Stimulated activated CD8-positive, alpha-beta memory T cell treated with anti-CD3 and anti-CD28 coated beads, Interleukin-4, amount 100 ng/mL, for 4 hours (primary cell): ENCODE measurements around the gene PDIA3.
"Not testable (repeated sequence)": the region's sequence is repeated elsewhere in the genome, so short reads cannot be mapped to it uniquely, and the experiment has no call there.

Experiments
- DNase-seq, 2 donors: peaks; one replicate each; pipeline ENCODE4 v3.0.0-alpha.2; 2020; ENCODE audit warnings: low read depth in 2 of 2, low spot score in 1 of 2

Gene PDIA3

GRCh38 chr15:43815064-43815463 lies 68.8 kb downstream of the PDIA3 start:
- not testable (repeated sequence) for DNase-seq

- no peak for DNase-seq
Measured at GRCh38 chr15:43821505-43821904, 75.3 kb downstream of the PDIA3 start.
